Body of pancreas (tissue), 4 donors: Measurements from ENCODE around the gene BCL2L11.

Experiments used
- POLR2A ChIP-seq, 3 donors: fragments of 450-650 bp; IDR thresholded peaks; one replicate each; pipeline ENCODE4 v1.6.1; 2016; ENCODE audit warnings: antibody characterized with exemption in 3 of 3, mild to moderate bottlenecking in 2 of 3
- TF ChIP-seq, protein P1 (sequence below), 7 experiments: fragments of 450-650 bp in 4 of 7; fragments of 200-600 bp in 3 of 7; sonication (generic) in 3 of 7; IDR thresholded peaks; one replicate each; pipeline ENCODE4 v1.5.1; 2016 to 2019; ENCODE audit warnings: antibody characterized with exemption in 7 of 7

GRCh38 chr2:111188681-111189080 is 68.0 kb downstream of the BCL2L11 start:
- TF ChIP-seq, protein P1, sequence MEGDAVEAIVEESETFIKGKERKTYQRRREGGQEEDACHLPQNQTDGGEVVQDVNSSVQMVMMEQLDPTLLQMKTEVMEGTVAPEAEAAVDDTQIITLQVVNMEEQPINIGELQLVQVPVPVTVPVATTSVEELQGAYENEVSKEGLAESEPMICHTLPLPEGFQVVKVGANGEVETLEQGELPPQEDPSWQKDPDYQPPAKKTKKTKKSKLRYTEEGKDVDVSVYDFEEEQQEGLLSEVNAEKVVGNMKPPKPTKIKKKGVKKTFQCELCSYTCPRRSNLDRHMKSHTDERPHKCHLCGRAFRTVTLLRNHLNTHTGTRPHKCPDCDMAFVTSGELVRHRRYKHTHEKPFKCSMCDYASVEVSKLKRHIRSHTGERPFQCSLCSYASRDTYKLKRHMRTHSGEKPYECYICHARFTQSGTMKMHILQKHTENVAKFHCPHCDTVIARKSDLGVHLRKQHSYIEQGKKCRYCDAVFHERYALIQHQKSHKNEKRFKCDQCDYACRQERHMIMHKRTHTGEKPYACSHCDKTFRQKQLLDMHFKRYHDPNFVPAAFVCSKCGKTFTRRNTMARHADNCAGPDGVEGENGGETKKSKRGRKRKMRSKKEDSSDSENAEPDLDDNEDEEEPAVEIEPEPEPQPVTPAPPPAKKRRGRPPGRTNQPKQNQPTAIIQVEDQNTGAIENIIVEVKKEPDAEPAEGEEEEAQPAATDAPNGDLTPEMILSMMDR (IDR thresholded peaks at IDR 0.05) = no peak
- no peak for TF ChIP-seq POLR2A (IDR thresholded peaks at IDR 0.05)
